Activated CD4-positive, alpha-beta memory T cell treated with anti-CD3 and anti-CD28 coated beads for 36 hours (primary cell): ENCODE results near the gene SLITRK3. TPM values are rescaled to one million over a fixed set of nuclear protein-coding genes. Genes with fewer than 3 reads are reported as not detected.

Experiments
- total RNA-seq, 2 experiments: library from RNA; stranded (reverse); gene quantifications; one replicate each; pipeline ENCODE4 v1.2.3, GENCODE V29; 2021

Gene SLITRK3
- total RNA-seq, 2 experiments from 2014 or later = not detected

Other genes starting within 250 kb of the SLITRK3 start
- gene SI, start 117.9 kb downstream of the SLITRK3 start, total RNA-seq = not detected